ENCODE measurements around the gene CDH4.

The CDH4 gene

DNA sequence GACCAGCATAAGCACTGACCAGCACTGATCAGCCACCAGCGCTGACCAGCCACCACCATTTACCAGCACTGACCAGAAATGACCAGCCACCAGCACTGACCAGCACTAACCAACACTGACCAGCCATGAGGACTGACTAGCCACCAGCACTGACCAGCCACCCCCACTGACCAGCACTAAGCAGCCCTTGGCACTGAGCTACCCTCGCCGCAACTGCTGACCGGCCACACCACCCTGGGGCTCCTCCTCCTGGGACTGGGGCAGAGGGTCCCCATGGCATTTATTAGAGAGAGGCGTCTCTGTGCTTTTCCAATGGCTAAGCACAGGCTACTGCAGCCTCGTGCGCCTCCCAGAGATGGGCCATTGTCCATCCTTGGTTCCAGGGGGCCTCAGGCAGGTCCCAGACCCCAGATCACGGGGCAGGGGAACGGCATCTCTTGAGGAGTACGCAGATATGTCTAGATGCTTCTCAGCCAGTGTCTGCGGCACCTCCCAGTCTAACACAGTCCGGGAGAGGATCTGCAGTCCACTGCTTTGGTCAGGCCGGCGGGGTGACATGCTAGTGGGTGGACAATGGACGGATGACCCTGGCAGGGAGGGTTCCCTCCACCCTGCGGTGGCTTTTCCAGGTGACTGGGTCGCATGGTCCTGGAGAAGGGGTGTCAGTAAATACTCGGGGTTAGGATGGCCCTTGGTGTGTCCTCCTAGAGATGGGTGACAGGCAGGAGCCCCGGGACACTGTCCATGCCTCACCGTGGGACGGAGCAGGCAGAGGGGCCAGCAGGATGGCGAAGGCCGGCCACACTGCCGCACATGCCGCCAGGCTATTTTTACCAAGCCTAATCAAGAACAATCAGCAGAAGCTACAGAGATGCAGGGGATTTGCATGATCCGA is 645.6 kb downstream of the CDH4 start:
- DNase-seq: no peak

DNA sequence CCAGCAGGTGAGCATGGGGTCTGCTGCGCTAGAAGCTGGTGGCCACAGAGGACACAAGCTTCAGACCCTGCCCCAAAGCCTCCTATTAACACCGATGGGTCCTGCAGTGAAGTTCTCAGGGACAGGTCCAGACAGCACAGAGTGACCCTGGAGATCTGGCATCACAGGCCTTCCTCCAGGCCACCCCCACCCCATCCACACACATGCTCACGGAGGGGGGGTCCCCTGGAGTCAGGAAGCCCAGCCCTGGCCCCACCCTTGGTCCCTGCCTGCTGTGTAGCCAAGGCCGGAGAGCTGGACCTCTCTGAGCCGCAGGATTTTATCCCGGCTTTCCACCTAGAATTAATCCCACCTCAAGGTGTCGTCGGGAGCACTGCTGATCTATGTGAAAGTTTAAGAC is 646.3 kb downstream of the CDH4 start:
- no peak for DNase-seq

DNA sequence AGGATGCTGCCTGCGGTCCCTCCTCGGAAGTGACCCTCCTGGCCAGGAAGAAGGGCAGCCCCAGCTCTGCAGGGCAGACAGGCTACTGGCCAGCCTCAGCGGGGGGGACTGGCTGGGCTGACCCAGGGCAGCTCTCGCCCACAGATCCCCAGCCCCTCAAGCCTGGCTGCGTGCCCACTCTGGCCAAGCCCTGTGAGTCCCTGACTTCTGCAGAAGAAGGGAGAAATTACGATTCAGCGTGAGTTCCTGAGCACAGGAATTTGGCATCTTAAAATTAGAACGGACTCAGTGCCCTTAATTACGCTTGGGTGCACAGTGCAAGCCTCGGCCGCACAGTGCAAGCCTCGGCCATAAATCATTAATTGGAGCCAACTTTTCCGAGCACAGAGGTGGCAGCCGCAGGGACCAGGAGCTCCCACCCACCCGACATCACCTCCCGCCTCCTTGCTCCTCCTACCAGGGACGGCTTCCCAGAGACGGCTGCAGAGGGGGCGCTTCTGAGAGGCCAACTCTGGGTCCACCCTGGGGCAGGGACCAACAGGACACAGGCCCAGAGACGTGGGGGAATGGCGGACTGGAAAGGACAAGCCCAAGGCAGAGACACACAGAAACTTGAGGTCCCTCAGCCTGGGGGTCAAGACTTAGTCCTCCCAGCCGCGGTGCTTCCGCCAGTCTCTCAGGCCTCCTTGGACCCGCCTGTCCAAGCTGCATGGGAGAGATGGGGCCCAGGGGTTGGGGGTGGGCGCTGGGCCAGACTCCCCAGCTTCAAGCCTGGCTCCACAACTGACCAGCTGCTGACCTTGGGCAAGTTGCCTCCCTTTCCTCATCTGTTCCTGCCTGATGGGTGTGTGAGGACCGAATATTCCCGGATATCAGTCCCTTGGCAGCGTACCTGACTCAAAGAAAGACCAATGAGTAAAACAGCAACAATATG is 648.2 kb downstream of the CDH4 start:
- no peak for DNase-seq

DNA sequence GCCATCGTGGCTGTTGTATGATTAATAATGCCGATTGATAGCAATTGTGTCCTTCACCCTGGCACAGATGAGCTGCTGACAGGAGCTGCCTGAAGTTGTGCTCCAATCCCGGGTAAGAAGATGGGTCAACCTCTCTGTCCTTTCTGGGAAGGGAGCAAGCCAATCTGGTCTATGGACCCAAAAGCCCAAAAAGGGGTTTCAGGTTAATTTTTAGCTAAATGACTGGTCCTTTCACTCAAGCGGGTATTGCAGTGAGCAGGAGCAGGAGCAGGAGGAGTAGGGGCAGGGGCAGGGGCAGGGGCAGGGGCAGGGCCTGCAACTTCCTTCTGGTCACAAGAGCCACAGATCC is 648.9 kb downstream of the CDH4 start:
- DNase-seq: no peak

DNA sequence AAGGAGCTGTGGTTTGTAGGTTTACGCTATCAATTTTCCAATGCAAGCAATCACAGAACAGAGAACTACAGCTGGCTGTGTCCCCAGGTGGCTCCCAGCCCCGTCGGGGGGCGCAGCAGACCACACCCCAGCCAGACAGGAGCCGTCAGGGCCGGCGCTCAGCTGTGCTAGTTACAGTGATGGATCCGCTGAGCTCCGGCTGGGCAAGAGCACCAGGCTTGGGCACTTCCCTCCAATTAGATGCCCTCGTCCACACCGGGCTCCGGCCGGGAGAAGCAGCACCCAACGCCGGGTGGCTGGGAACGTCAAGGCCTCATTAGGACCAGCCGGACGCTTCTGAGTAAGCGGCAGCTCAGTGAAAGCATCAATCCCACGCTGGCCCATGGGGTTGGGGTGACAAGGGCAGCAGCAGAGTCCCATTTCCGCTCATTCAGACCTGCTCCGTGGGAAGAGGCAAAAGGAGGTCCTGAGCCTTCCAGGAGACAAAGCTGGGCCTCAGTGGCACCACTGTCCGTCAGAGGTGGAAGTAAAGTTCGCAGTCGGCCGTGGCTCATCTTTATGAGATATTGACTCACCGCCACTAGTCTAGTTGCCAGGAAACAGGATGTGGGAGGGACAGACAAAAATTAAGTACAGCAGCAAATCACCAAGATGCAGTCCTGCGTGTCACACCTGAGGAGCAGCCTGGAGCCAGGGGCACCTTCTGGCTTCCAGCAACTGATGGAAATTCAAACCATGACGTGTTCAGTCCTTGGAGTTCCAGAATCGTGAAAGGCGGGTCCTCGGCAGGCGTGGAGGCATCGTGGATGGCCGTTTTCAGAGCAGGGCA is 649.5 kb downstream of the CDH4 start:
- DNase-seq: no peak

DNA sequence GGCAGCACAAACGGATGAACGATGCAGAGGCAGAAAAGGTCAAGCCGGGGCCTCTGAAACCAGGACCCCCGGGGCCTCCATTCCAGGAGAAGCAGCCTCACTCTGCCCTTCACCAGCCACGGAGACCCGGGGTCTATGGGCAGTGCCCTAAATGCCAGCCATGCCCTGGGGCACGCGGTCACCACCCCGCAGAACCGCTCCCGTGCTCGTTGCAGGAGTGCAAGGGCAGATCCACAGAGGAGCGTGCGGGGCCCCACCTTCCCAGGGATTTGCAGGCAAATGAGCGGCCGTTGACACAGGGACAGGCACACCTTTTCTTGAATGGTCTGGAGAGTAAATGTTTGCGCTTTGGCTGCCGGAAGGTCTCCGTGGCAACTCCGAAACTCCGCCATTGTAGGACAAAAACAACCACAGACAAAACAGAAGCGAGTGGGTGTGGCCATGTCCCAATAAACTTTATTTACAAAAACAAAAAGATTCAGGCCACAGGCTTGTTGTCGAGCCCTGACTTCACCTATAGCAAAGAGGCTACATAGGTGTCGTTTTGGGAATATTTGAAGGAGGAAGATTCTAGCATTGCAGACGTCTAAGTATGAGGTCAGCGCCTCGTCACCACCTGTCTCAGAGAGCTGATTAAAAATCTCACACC is 650.3 kb downstream of the CDH4 start:
- no peak for DNase-seq

DNA sequence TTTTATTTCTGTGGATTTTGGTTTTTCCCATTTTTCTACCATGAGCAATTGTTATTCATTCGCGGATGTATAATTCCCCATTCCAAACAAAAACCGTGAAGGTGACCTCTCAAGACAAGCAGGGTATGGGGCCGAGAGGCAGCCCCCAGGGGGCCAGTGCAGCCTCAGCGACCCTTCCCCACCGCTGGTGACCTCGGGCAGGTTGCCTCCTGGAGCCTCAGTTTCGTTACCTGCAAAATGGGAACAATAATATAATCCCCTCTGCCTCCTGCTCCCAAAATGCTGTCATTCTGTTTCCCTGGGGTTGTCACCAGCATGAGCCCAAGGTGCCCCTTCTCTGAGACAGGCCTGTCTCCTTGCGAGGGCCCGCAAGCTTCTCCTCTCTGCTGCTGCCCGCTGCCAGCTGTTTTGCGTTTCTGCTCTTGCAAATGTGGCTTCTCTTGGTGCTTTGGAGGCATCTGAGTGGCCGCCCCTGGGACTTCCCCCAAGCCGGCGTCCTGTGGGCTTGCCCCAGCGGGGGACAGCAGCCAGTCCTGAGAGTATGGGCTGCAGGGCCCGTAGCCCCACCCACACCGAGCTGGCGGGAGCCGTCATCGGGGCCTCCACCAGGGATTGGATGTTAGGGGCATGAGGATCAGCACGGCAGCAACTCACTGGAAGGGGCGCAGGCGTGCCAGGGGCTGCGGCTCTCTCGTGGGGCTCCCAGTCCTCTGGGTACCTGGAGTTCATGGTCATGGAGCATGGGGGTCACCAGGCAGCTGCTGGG is 651.7 kb downstream of the CDH4 start:
- DNase-seq: no peak

DNA sequence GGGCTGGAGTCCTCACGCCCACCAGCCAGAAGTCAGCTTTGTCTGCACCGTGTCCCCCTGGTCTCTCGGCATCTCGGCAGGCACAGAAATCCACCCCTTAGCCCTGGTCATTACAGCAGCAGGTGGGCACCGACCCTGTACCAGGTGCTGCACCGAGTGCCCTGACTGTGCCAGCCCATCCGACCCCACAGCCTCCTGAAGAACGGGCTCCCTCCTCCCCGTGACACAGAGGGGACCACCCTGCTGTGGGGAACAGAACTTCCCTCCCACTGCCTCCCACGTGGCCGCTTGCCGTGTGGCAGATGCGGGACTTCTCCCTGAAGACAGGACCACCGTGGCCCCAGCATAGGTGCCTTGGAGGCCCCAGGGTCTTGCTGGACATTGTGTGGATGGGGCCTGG is 652.4 kb downstream of the CDH4 start:
- no peak for DNase-seq

DNA sequence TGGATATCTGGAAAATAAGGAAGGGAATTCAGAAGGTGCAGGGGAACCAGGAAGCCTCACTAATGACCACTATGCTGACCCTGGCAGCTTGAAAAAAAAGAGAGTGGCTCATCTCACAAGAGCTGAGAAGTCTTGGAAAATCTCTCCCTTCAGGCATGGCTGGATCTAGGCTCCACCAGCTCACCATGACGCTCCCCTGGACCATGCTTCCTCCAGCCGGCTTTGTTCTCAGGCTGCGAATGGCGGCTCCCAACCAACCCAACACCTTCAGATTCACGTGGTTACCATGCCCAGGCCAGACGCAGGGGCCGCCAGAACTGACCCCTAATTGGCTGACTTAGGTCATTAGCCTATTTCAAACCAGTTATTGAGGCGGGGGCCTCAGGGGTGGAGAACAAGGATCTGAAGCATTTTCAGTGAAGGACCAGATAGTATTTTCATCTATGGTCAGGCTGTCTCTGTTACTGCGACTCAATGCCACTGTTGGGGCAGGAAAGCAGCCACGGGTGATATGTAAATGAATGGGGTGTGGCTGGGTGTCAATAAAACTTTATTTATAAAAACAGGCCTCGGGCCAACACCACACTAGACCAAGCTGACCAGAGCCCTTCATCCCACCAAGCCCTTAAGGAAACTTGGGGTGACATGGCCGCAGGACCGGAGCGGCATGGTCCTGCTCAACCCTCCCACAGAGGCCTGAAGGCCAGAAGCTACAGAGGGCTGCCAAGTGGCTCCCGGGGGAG is 653.9 kb downstream of the CDH4 start:
- no peak for DNase-seq

DNA sequence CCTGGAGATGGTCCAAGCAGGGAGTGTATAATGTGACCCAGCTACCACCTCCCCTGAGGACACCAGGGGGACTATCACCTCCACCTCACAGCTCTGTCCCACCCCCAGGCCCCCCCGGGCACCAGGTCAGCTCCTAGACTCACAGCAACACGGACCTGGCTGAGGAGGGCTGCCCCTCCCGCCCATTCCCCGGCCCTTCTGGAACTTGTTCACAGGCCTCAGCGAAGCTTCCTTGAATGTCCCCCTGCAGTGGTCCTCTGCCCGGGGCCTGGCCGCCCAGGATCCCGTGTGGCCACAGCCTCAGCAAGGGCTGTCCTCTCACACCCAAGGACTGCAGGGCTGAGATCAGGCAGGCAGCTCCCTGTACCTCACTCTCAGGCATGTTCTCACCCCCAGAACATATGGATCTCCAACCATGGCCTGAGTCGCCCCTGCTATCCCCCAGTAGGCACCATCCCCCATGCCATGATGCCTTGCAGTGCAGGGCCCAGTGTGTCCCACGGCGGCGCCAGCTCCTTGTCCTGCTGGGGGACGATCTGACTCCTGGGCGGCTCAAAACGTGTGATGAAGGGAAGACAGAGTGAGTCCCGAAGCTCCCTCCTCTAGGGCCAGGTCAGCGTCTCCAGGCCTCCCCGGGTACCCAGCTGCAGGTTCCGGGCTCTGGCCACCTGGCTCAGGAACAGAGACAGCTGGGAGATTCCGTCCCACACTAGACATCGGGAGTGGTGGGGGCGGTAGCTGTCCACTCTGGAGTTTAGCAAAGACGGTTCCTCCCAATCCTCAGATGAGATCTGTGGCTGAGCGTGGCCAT is 655.2 kb downstream of the CDH4 start:
- no peak for DNase-seq

DNA sequence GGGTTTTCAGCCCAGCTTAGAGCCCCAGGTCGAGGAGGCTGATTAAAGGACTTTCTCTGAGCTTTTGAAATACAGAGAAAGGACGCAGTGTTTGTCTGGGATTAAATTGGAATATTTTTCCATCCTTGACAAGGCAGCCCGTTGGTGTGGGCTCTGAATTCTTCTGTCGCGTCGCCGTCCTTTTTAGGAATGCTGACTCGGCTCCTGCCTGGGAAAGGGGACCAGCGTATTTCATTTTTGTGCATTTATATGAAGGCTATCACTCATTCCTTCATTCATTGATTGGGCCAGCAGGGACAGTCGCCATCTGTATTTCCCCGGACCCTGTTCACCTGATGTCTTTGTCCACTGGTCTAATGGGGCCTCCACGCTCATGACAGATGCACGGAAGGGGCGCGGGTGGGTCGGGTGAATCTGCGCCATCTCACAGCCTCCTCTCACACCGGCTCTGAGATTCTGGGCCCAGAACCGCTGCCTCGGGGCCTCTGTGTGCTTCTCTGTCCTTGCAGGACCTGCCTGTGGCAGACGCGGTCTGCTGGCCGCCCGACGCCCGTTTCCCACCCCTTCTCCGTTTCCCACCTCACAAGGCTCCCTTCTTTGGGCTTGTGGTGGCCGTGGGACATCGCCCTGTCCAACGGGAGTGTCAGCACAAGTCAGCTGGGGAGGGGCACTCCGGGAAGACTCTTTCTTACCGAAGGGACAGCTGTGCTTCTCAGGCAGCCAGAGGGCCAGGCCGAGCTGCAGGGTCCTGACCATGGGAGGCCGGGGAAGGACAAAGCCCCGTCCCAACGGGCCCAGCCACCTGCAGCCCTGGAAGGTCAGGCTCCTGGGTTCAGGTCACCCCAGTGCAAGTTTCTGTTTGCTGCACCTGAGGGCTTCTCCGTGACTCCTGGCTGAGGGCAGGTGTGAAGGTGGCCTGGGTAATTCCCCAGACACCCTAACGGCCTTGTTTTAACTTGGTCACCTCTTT is 656.3 kb downstream of the CDH4 start:
- no peak for DNase-seq

DNA sequence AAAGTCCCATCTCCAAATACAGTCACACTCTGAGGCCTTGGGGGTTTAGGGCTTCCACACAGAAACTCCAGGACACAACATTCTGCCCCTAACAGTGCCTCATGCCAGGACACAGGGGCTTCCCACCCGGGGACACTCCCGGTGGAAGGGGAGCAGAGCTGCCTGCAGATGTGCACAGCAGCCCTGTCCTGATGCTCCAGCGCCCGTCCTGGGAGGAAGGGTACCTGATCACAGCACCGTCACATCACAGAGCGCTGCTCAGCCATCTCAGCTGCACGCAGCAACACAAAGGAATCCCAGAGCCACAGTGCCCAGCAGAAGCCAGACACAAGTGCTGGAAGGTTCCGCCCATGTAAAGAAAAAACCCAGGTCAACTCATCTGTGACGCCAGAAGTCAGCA is 657.0 kb downstream of the CDH4 start:
- DNase-seq: no peak

DNA sequence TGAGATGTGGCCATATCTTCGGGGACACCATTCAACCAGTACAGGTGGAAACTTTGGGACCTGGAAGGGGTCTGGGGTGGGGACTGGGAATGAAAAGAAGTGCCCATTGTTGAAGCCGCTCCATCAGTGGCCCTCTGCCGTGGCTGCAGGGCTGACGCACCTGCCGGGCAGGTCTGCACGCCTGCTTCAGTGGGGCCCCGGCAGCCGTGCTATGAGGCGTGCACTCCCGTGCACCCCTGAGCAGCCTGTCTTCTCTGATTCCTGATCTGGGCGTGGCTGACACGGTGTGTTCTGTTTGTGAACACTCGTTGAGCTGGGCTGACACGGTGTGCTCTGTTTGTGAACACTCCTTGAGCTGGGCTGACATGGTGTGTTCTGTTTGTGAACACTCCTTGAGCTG is 657.8 kb downstream of the CDH4 start:
- DNase-seq: no peak

DNA sequence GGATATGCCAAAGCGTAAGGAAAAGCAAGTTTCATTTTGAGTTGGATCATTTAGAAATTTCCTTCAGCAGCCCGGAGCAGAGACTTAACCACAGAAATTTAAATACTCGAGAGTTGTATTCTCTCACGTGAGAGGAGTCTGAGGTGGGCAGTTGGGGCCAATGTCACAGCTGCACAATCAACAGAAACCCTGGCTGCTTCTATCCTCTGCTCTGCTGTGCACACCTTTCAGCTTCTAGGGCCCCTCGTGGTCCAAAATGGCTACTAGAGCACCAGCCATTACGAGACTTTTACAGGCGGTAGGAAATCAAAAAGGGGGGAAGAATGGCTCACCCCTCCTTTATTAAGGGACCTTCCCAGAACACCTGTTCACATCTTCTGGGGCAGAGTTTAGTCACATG is 659.8 kb downstream of the CDH4 start:
- DNase-seq: no peak

DNA sequence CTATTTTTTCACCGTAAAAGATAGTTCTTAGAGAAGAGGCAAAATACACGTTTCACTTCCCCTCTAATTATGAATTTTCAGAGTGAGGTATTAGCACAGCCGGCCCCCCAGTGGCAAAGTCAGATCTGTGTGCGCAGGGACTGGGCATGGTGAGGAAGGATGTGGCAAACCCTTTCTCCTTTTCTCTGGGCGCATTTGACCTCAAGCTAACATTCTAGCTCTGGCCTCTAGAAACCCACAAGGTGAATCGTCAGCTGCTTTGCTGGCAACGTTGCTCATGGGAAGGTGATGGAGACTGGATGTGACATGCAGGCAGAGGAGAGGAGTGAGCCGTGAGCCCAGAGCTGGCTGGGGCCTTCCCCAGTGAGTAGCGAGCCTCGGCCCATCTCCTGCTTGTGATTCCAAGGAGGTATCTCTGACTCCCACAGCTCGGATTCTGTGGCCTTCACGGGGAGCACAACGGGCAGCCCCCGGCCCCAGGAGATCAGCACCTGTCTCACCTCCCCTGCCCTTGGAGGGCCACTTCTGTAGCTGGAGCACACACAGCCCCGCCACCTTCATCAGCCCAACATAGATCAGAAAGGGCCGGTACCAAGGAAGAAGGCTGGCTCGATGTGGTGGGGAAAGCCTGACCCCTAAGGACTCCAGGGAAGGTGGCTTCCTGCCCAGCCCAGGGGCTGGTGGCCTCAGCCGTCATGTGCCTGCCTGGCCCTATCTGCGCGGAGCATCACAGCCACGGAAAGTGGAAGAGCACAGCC is 660.8 kb downstream of the CDH4 start:
- no peak for DNase-seq

DNA sequence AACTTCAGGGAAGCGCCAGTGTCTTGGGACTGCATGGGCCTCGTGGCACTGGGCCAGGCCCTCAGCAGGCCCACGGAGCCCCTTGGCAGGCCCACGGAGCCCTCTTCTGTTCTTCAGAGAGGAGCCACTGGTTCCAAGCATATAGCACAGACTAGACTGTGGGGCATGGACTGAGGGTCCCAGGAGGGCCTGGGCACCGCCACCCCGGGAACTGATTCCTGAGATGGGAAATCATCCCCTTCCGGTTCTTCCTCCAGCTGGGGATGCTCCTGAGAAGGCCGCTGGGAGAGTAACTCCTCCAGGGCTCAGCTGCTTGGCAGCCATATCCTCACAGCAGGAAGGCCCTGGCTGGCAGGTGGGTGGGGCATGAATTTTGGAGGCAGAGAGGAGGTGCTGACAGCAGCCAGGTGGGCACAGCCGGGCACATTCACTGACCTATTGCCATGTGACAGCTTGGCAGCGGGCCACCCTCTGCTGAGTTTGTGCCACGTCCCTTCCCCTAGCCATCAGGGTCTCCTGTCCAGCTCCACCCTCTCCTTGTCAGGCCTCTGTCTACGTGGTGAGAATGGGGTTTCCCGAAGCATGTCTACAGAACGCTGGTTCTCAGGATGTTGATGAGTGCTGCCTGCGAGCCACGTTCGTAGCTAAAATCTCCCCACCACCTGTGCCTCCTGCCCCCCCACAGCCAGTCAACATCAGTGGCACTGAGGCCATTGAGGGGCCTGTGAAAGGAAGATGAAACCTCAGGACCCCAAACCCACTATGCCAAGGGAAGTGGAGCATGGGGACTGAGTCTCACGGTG is 661.6 kb downstream of the CDH4 start:
- no peak for DNase-seq

DNA sequence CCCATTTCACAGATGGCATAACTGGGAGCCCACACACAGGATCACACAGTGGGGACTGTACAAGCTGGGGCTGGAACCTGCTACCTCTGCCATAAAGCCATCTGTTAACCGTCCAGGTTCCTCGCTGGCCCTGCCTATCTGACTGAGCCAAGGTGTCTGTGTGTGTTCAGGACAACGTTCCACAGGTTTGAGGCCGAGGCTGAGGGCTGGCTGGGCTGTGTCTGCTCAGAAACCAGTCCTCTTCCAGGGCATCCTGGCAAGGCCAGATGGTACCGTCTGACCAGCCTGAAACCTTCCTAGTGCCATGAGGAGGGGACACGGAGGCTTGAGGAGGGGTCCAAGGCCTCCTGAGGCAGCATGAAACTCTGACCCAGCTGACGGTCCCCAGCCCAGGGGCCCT is 663.0 kb downstream of the CDH4 start:
- DNase-seq: no peak

Data from NCI-H1436 (cell line).